ENCODE measurements around the gene NXPH4. TPM values are rescaled to one million over a fixed set of nuclear protein-coding genes. Genes with fewer than 3 reads are reported as not detected.

Gene NXPH4
- total and polyA plus RNA-seq, 10 of the 15 experiments (the other 5 are each of a cell fraction or from before 2014, with no cell fraction given) = 0.03 to 0.26 TPM; not detected in 8

- in situ Hi-C loops (cut with MboI) (no loop called here), intact Hi-C loops (cut with micrococcal nuclease; ENCODE audit: unreplicated experiment) (no loop called here)
- no peak overlapping the region for H3K4me3 ChIP-seq
- H3K4me2 ChIP-seq (ENCODE audit: control insufficient read depth, insufficient read depth) = no peak overlapping the region
- DNase-seq (ENCODE audit: low read depth, low spot score) (no peak), FAIRE-seq (no peak), ATAC-seq (no peak)
- no peak for TF ChIP-seq SP1 (IDR thresholded peaks at IDR 0.05; ENCODE audit: low read depth, low read length)
- TF ChIP-seq NR2C1 (IDR thresholded peaks at IDR 0.05) = no peak
- no peak for TF ChIP-seq MEF2B (IDR thresholded peaks at IDR 0.05; ENCODE audit: partially characterized antibody, poor library complexity, severe bottlenecking)
- TF ChIP-seq KAT2A (conservative IDR thresholded peaks at IDR 0.05; ENCODE audit: control insufficient read depth, low read depth, low read length) = no peak
- TF ChIP-seq ZNF687 (IDR thresholded peaks at IDR 0.05) = no peak
- no peak for TF ChIP-seq IKZF1 (conservative IDR thresholded peaks at IDR 0.05)
- POLR2A ChIA-PET = no interaction called here
- no peaks in the 10 kb centered on the region for H3K27me3 ChIP-seq (replicated peaks in 1 of 2; ENCODE audit: control insufficient read depth in 2 of 2, insufficient read depth in 2 of 2, low read length in 1 of 2)
- CTCF ChIA-PET = no interaction called here
- H3K79me2 ChIP-seq (ENCODE audit: control insufficient read depth, insufficient read depth, low read length) = no peaks in the 10 kb centered on the region
- WGBS (ENCODE audit: insufficient coverage, insufficient replicate concordance, low lambda C conversion rate, missing lambda C conversion rate) = 85% methylated on average over 6 of the region's 6 CpGs
- SMC1A ChIA-PET (ENCODE audit: uncharacterized antibody, unreplicated experiment) = no interaction called here
- no peaks in the 10 kb centered on the region for H3K4me1 ChIP-seq (ENCODE audit: control insufficient read depth, insufficient read depth, low read length)
- H2AFZ ChIP-seq (ENCODE audit: control insufficient read depth, low read depth, low read length) = no peak overlapping the region
- H4K20me1 ChIP-seq (ENCODE audit: control insufficient read depth, insufficient read depth) = no peaks in the 10 kb centered on the region
- H3K9ac ChIP-seq (ENCODE audit: control insufficient read depth, insufficient read depth, low read length) = no peak overlapping the region
- BruUV-seq (replicated peaks) = no TSS peak
- H3K9me3 ChIP-seq (replicated peaks; ENCODE audit: control insufficient read depth, insufficient read depth, low read length) = no peaks in the 10 kb centered on the region
- H3K27ac ChIP-seq (ENCODE audit: control insufficient read depth, insufficient read depth) = no peak overlapping the region
- H3K36me3 ChIP-seq (ENCODE audit: control insufficient read depth in 2 of 2, insufficient read depth in 2 of 2, low read length in 1 of 2) = peaks cover 0 to 6% of the 10 kb centered on the region in 2 experiments; a peak in 2 of 4 replicates
- RAD21 ChIA-PET (ENCODE audit: unreplicated experiment) = no interaction called here
These were observed 39.3 kb downstream of the NXPH4 start for GRCh38 chr12:57255916-57256315.
